HG03039 (cell line): ENCODE results near the gene HOMER2.
"Not testable (repeated sequence)": the region's sequence is repeated elsewhere in the genome, so short reads cannot be mapped to it uniquely, and the experiment has no call there.

Source experiments
- ATAC-seq: cut with Tn5 transposase; IDR thresholded peaks from one replicate; pipeline ENCODE4 v1.9.1; 2021; ENCODE audit warnings: mild to moderate bottlenecking, moderate library complexity; ENCODE audit not compliant: unreplicated experiment

Gene HOMER2

DNA sequence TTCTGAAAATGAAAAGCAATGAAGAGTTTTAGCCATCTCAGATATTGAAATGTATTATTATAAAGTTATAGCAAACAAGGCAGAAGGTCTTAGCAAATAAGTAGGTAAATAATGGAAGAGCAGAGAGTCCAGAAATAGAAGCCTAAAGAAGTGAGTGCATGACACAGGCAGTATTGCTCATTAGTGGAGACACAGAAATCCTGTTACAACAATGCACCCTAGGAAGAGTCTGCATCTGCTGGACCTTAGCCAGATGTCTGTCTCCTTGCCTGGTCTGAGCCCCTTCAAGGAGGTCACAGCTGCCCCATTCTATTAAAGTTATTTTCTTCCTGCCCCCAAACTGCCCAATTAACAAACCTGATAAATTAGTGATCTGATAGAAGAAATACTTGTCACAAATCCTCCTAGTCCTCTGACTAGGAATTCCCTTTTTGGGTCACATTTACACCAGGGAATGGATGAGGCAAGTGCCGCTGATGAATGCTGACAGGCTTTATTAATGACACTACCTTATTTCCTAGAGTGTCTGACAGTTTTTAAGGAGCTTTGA lies 51.9 kb downstream of the HOMER2 start:
- no peak for ATAC-seq

DNA sequence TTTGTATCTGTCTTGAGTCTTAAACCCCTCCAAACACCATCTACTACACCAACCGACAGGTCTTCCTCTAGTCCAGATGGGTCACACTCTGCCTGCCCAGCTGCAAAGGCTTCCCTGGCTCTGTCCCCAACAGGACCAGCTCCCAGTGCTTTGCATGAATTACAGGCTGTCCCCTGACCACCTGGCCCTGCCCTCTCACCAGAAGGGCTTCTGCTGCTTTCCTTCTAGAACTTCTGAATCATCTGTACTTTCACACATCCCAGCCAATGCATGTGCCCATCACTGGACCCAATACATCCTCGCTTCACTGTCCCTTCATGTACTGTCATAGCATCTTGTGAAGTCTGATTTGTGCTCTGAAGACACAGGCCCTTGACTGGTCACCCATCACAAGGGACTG lies 53.6 kb downstream of the HOMER2 start:
- ATAC-seq: no peak

DNA sequence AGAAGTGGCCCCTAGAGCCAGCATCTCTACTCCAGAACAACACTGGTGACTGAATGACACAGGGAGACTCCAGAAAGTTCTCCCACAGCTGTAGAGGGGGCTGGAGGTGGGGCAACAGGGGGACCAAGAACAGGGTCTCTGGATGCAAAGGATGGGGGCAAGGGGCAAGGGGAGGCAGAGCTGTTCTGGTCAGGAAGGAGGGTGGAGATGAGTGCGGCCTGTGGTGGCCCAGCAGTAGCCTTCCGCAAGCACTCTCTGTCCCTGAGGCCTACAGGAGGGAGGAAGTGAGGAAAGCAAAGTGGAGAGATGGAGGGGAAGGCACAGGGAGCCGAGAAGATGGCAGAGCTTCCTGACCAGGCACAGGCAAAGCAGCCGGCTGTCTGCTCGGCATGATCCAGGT lies 56.5 kb downstream of the HOMER2 start:
- no peak for ATAC-seq

DNA sequence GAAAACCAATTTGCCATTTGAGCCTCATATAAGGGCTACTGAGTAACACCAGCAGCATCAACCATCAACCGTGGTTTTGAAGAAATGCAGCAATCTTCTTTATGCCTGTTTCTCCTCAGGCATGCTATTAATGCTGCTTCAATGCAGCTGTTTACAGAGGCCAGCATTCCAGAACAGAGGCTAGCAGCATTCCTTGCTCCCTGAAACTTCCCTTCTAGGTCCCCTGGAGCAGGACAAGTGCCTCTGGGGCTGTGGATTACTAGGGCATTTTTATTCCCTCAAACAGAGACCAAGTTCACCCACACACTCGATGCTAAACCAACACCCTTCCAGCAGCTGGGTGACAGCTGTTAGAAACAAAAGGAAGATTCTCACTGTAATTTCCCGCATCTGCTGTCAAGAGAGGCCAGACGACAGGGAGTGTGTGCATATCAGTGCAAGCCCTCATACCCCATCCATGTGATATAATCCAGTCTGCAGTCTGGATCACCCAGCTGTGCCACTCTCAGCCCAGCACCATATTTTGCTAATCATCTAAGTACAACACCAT lies 57.5 kb downstream of the HOMER2 start:
- no peak for ATAC-seq

DNA sequence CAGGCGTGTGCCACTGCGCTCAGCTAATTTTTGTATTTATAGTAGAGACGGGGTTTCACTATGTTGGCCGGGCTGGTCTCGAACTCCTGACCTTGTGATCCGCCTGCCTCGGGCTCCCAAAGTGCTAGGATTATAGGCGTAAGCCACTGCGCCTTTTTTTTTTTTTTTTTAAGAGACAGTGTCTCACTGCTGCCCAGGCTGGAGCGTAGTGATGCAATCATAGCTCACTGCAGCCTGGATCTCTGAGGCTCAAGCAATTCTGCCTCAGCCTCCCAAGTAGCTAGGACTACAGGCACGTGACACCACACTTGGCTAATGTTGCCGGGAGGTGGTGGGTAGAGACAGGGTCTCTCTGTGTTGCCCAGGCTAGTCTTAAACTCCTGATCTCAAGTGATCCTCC lies 59.0 kb downstream of the HOMER2 start:
- not testable (repeated sequence) for ATAC-seq

DNA sequence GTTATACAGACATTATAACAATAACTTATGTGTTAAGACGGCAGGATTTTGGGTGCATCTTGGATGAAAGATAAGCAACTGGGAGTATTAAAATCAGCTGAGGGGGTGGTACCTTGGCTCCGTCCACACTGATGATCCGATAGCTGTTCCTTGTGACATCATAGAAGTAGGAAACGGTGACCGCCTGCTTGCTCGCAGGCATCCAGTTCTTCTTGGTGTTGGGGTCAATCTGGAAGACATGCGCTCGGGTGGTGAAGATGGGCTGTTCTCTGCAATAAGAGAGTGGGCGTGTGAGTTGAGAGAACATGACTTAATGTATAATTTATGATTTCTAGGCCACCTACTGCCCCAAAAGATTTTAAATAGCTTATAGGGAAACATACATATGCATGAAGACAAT lies 59.9 kb downstream of the HOMER2 start:
- ATAC-seq: no peak

DNA sequence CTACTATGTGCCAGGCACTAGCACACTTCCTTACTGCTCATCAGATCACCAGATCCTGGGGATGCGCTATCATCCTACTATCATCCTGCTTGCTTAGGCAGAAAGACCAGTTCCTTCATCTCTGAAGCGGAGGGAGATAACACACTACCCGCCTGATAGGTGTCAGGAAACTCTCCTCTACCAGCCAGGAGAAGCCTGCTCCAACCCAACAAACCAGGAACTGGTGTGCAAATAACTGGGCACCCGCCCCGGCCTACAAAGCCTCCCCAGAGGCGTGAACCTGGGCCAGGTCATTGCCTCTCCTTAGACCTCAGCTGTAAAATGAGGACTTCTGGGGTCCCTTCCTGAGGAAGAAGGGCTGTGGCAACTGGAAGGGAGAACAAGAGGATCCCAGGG lies 61.5 kb downstream of the HOMER2 start:
- no peak for ATAC-seq

DNA sequence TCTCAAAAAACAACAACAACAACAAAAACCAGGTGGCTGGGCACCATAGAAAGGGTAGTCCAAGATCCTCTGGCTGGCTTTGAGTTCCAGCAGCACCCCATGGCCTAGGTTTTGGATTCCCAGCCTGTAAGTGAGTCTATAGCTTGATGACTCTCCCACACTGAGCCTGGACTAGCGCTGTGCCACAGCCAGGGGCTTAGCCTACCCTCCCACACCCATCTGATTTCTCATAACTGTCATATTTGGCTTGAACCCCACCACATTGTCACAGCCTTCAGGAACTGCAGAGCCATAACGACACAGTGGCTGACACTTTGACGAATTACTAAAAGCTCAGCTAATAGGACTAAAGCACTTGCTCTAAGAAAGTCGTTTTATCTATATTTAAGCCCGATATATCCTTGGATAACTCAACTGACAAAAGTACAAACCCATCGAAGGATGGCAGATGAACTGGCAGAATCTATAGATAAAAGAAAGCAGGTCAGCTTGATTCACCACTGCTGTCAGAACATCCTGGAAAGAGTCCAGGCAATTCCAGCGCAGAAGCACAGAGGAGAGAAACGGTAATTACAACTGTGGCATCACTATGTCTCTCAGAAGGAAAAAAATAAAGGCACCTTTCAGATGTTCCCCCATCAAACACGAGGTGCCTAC lies 62.1 kb downstream of the HOMER2 start:
- no peak for ATAC-seq

DNA sequence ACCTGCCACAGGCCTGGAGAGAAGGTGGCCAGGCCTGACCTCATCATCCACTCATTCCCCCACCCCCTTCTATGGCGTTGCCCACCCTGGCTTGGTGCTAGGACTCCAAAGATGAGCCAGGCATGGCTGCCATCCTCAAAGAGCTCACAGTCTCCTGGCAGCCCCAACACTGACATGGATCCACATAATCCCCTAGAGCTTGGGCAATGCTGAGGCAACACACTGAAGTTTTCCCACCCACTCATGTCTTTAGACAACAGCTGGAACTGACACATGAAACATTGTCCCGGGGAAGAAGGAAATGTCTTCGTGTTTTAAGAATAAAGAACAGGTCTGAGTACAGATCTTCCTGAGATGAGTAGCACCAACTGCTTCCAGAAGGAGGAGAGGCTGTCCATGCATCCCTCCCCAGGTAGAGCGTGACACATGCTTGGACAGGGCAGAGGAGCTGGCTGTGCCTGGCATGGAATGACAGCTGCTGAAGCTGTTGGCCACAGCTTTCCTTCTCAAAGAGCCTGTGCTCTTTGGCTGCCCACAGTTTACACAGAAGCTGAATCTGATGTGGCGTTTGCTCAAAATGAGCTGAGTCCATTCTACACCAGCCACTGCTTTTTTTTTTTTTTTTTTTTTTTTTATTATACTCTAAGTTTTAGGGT lies 70.1 kb downstream of the HOMER2 start:
- ATAC-seq: no peak

DNA sequence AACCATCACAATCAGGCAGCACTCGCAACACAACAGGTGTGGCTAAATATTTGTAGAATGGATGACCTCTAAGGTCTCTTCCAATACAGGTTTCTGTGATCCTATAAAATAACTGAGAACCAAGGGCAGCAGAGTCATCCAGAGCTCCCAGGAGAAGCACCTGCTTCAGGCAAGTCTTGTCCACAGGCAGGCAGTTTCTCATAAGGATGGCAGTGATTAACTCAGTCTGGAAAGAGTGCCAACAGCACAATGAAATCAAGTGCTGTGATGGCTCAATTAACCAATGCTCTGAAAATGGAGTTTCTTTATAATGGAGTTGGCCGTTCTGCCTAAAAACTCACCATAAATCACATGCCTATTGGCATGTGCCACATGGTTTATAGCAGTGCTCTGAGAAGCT lies 70.8 kb downstream of the HOMER2 start:
- ATAC-seq: no peak

DNA sequence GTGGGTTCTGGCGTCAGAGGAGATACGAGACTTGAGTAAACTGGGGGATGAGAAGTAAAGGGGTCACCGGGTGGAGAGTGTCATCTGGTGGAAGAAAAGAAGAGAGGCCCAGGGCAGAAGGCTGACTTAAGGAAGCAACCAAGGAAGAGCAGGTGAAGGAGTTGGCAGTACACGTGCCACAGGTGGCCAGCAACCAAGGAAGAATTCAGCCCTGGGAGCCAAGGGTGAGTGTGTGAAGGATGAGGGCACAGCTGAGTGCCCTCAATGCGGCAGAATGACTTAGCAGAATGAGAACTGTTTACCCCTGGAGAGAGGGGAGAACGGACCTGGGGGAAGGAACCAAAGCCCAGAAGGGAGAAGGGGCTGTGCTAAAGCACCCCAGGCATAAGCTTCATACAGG lies 71.8 kb downstream of the HOMER2 start:
- ATAC-seq: no peak

DNA sequence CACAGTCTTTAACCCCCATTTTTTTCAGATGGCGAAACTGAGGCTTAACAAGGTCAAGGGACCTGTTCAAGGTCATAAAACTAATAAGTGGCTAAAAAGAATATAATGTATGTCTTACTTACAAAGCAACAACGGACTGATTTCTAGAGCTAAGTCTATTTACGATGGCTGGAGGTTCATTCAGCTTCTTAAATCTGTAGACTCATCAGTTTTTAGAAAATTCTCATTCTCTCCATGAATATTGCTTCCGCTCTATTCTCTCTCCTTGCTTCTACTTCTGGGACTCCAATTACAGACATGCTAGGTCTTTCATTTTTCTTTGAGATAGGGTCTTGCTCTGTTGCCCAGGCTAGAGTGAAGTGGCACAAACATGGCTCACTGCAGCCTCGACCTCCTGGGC lies 74.2 kb downstream of the HOMER2 start:
- ATAC-seq: no peak

DNA sequence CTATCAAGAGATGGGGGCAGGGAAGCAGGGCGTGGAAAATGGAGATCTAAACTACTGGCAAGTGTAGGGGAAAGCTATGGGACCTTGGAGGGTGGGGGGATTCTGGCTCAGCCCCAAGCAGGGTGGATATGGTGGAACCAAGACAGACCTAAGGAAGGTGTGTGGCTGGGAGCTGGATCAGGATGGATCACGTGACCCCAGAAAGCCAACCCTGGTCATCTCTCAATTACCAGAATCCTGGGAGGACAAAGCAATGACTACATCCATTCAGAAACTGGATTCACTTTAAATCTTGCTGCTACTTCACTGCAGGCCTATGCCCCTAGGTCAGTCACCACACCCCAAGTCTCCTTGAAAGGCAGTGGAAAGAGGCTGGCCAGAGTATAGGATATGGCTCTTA lies 74.7 kb downstream of the HOMER2 start:
- no peak for ATAC-seq

DNA sequence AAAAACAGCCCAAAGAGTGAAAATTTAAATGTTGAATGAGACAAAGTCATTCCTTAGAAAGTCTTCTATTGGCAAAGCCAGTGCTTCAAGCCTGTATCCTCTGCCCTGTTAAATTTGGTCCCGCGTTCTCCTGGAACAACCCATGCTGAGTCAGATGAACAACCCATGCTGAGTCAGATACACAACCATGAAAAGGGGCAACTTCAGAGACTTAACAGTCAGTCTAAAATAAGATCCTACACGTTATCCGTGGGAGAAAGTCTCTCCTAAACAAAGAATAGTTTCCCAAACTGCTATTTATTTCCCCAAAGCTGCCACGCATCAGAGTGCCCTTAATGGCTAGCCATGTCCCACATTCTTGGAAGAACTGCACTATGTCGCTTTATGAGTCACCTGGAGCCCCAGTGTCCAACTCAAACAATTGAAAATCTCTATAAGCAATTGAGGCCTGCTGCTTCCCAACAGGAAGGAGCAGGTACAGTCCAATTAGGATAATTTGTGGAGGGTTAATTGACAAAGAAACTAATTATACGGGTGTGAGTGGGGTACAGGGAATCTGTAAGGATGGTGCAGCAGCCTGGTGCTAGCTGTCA lies 77.0 kb downstream of the HOMER2 start:
- ATAC-seq: no peak

DNA sequence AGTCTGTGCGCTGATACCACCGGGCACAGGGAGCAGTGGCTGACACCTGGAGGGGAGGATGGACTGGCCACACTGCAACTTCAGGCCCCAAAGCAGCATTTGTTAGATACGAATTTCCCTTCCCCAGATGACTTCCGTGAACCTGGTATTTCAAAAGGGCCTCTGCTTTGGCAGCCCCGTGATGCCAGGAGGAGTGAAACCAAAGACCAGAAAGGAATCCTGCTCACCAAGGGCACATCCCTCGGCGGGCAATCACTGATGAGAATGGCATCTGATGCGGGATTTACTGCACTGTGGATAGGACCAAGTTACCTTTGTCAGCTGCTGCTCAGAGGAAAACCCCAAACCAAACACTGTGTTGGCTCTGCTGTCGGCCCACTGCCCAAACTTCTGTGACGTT lies 77.6 kb downstream of the HOMER2 start:
- ATAC-seq: no peak

DNA sequence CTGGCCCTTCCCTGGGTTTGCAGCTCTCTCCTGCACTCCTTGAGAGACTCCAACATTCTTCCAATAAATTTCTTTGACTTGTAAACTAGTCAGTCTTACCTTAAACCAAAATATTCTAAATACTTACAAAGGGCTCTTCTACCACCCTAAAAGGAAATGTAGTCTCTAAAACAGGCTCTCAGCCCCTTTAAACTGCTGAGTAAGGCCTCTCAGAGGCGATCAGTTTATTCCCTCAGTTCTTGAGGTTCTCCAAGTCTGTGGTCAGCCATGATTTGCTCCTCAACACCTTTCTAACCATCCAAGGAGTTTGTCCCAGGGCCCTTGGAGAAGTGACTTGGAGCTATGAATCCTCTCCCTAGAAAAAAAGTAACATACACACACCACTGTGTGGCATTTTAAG lies 78.3 kb downstream of the HOMER2 start:
- no peak for ATAC-seq

DNA sequence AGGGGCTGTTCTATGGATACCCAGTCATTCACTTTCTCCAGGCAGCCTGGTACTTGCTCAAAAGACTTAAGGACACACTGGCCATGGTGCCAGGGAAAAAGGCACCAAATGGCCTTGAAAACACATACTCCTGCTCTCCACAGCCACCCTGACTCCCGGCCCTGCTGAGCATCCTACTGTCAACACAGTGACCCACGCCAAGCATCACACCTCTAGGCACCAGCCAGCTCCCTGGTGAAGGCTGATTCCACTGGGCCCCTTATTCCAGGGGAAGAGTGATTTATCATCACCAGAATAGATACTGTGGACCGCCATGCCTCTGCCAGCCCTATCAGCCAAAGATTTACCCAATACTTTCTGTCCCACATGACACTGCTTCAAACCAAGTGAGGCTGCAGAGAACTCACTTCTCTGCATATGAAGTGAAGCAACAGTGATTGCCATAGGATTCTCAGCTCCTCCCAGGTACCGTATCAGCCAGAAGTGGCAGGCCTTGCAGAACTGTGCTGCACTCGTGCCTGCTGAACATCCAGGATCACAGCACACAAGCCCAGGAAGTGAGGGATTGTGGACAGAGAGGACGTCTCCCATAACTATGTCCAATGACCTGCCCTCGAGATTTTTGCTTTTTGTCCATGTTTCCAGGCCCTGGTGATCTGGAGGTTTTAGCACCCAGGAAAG lies 79.4 kb downstream of the HOMER2 start:
- no peak for ATAC-seq

DNA sequence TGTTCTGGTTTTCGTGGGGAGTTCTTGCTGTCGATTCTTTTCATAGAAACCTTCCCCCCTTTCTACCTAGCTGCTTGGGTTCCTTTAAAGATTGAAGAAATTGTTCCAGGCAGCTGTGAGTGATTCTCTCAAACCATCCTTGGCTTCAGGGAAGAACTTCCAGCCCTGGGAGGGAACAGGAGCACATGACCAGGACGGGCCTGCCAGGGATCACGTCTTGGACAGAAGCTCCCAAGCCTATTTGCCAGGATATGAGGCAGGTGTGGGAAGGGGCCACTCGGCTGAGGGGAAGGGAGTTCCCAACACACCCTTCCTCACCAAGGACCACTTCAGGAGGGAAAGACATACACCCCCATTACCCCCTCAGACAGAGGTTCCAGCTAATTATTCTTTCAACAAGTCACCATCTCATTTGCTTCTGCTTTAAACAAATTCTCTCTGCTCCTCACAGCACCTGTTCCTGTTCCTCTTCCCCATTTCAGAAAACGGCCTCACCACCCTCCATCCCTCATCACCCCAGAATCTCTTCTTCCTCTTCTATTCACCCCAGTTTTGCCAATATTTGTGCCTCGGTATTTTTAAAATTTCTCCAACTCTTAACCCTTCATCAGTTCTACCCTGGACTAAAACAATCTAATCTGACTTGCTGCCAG lies 80.6 kb downstream of the HOMER2 start:
- ATAC-seq: no peak

DNA sequence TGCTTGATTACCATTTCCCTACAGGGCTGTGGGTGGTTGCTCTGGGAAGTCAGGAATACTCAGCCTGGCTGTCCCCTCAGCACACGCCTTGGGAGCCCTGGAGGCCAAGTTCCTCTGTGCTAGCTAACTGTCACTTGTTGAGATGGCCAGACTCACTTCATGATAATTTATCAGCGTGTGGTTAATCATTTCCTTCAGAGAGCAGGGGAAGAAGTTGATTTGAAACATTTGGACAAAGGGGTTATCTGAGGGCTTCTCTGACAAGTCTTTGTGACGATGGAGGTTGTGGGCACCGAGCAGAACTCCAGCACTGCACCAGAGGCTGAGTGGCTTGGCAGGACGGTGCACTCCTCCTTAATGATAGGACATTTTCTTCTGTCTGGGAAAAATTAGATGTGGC lies 81.2 kb downstream of the HOMER2 start:
- no peak for ATAC-seq

DNA sequence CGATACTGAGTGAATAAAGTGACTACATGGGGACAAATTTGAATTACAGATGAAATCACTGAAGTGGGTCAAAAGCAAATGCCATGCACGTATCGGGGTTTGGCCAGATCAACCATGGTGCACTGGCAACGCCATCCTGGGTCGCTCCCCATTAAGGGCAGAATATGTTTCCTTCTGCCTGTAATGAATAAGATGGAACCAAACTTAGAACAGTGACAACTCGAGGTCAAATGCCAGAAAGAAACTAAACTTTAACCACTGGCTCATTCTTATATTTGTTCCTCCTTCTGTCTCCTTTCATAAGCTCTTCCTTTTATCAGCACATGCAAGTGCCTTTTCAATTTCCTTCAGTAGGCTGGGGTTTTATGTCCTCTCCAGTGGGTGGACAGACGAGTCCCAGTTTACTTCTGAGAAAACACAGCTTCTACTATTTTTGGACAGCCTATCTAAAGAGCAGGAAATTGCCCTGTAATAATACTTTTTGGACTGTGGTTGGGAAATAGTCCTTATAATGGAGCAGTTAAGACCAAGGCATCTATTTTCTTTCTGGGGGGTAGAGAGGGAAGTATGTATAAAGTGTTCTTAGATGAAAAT lies 81.7 kb downstream of the HOMER2 start:
- no peak for ATAC-seq

DNA sequence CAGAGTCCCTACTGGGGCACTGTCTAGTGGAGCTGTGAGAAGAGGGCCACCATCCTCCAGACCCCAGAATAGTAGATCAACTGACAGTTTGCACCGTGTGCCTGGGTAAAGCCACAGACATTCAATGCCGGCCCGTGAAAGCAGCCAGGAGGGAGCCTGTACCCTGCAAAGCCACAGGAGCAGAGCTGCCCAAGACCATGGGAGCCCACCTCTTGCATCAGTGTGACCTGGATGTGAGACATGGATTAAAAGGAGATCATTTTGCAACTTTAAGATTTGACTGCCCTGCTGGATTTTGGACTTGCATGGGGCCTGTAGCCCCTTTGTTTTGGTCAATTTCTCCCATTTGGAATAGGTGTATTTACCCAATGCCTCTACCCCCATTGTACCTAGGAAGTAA lies 86.5 kb downstream of the HOMER2 start:
- not testable (repeated sequence) for ATAC-seq
